ENCODE data around the gene MYO5C. TPM values are rescaled to one million over a fixed set of nuclear protein-coding genes. Genes with fewer than 3 reads are reported as not detected.

Gene MYO5C
- total RNA-seq, 4 donors from 2014 or later = 6.4 to 23.5 (median 13.9) TPM

- WGBS, 2 donors = 75 to 79% methylated on average over 11 of the region's 11 CpGs
- intact Hi-C loops (cut with DNase I; ENCODE audit: low total_unique reads) = loop anchor here (5.0 kb wide), 1 partner anchor 162 kb away; no protein-coding TSS in a partner anchor
- no peak overlapping the region for H3K4me3 ChIP-seq (ENCODE audit: low read depth, poor library complexity, severe bottlenecking)
- DNase-seq (ENCODE audit: low spot score in 2 of 2) = no peak
- no peak for TF ChIP-seq POLR2A (IDR thresholded peaks at IDR 0.05)
- no peak for TF ChIP-seq CTCF (IDR thresholded peaks at IDR 0.05)
Measured at GRCh38 chr15:52143873-52144272, 151.7 kb downstream of the MYO5C start.

MicroRNAs within 50 kb of the gene (microRNA counts, 767-probe panel; counts per million panel counts)
- 0 to 358 counts per million in 2 donors for microRNA hsa-miR-1266

Small RNAs within 50 kb of the gene (microRNA-seq; reads per million reads assigned to microRNA genes)
- gene MIR1266 (ENCODE audit: borderline number of aligned reads in 1 of 2, borderline replicate concordance in 2 of 2) = 0 reads per million in 2 donors

Other genes starting within 250 kb of the MYO5C start
- 10 to 100 TPM in 3 of 4 donors, 1 to 10 TPM in 1; 7.0 to 16.6 (median 12.1) TPM for gene BCL2L10, start 183.0 kb downstream of the MYO5C start, total RNA-seq
- 10 to 100 TPM; 15.7 to 30.7 (median 21.9) TPM for gene GNB5, start 104.4 kb downstream of the MYO5C start, total RNA-seq
- gene MYO5A, start 233.1 kb upstream of the MYO5C start, total RNA-seq = 10 to 100 TPM; 28.0 to 45.1 (median 37.8) TPM